PFSK-1 (cell line): ENCODE measurements around the gene CYSTM1.

Source experiments
- FOXP2 ChIP-seq: optimal IDR thresholded peaks from 2 replicates; pipeline ENCODE3; 2011; ENCODE audit warnings: borderline replicate concordance, control low read depth, inconsistent platforms; ENCODE audit not compliant: insufficient read depth; ENCODE audit errors: extremely low read length, extremely low read depth
- POLR2AphosphoS5 ChIP-seq: IDR thresholded peaks from 2 replicates; pipeline ENCODE4 v1.6.1; 2012; ENCODE audit warnings: low read depth, mild to moderate bottlenecking, control low read depth, low read length, moderate library complexity
- REST ChIP-seq, 2 experiments: IDR thresholded peaks; 2 replicates each; pipeline versions ENCODE4 v1.6.1 to v1.8.0; 2011 to 2012; ENCODE audit warnings: low read depth in 2 of 2, low read length in 2 of 2, control low read depth in 1 of 2, inconsistent platforms in 1 of 2, mild to moderate bottlenecking in 1 of 2, moderate library complexity in 1 of 2; ENCODE audit not compliant: insufficient read depth in 1 of 2
- SIN3A ChIP-seq: IDR thresholded peaks from 2 replicates; pipeline ENCODE4 v1.6.1; 2012; ENCODE audit warnings: mild to moderate bottlenecking, low read length, moderate library complexity, borderline replicate concordance; ENCODE audit not compliant: insufficient read depth
- TAF1 ChIP-seq: IDR thresholded peaks from 2 replicates; pipeline ENCODE4 v1.6.1; 2012; ENCODE audit warnings: low read length, control low read depth, borderline replicate concordance; ENCODE audit not compliant: insufficient read depth

DNA sequence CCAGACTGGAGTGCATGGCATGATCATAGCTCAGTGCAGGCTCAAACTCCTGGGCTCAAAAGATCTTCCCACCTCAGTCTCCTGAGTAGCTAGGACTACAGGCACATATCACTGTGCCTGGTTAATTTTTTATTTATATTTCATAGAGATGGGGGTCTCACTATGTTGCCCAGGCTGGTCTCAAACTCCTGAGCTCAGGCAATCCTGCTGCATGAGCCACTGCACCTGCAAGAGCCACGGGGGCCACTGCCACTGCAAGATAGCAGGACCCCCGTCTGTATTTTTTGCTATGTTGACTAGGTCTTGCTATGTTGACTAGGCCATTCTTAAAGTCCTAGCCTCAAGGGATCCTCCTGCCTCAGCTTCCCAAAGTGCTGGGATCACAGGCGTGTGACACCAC lies 6.5 kb downstream of the CYSTM1 start:
- no peak for TF ChIP-seq SIN3A
- no peak for TF ChIP-seq POLR2AphosphoS5
- no peak for TF ChIP-seq REST (IDR thresholded peaks at IDR 0.05; ENCODE audit: insufficient read depth in 1 of 2, low read depth in 2 of 2, low read length in 2 of 2)
- no peak for TF ChIP-seq TAF1
- no peak for TF ChIP-seq FOXP2
